Measurements from ENCODE around the gene PRIM2.
"Not testable (repeated sequence)": the region's sequence is repeated elsewhere in the genome, so short reads cannot be mapped to it uniquely, and the experiment has no call there.

Gene PRIM2

GRCh38 chr6:57376083-57376482 is 58.7 kb downstream of the PRIM2 start:
- not testable (repeated sequence) for H3K27ac ChIP-seq; H3K9me3 ChIP-seq; H3K4me1 ChIP-seq (ENCODE audit: control insufficient read depth in 1 of 2, insufficient read depth in 1 of 2, low read depth in 1 of 2, low read length in 1 of 2)

GRCh38 chr6:57389038-57389592 is 71.7 kb downstream of the PRIM2 start:
- not testable (repeated sequence) for H3K27ac ChIP-seq; H3K27me3 ChIP-seq; H3K4me3 ChIP-seq (ENCODE audit: low read depth in 1 of 2, low read length in 1 of 2); H3K9me3 ChIP-seq; H3K4me1 ChIP-seq (ENCODE audit: control insufficient read depth in 1 of 2, insufficient read depth in 1 of 2, low read depth in 1 of 2, low read length in 1 of 2); H3K36me3 ChIP-seq

More at GRCh38 chr6:57376083-57376482, 58.7 kb downstream of the PRIM2 start:
- not testable (repeated sequence) for H3K27me3 ChIP-seq; H3K4me3 ChIP-seq (ENCODE audit: low read depth in 1 of 2, low read length in 1 of 2); H3K36me3 ChIP-seq

DNA sequence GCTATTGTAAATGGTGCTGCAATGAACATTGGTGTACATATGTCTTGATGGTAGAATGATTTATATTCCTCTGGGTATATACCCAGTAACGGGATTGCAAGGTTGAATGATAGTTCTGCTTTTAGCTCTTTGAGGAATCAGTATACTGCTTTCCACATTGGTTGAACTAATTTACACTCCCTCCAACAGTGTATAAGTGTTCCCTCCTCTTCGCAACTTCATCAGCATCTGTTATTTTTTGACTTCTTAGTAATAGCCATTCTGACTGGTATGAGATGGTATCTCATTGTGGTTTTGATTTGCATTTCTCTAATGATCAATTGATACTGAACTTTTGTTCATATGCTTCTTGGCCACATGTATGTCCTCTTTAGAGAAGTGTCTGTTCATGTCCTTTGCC is 73.4 kb downstream of the PRIM2 start:
- H3K27me3 ChIP-seq; H3K9me3 ChIP-seq; H3K36me3 ChIP-seq; H3K4me1 ChIP-seq (ENCODE audit: control insufficient read depth in 1 of 2, insufficient read depth in 1 of 2, low read depth in 1 of 2, low read length in 1 of 2); H3K4me3 ChIP-seq (ENCODE audit: low read depth in 1 of 2, low read length in 1 of 2); H3K27ac ChIP-seq: not testable (repeated sequence)

- not testable (repeated sequence) for H3K4me3 ChIP-seq (ENCODE audit: low read depth in 1 of 2, low read length in 1 of 2); H3K4me1 ChIP-seq (ENCODE audit: control insufficient read depth in 1 of 2, insufficient read depth in 1 of 2, low read depth in 1 of 2, low read length in 1 of 2); H3K9me3 ChIP-seq; H3K27ac ChIP-seq; H3K27me3 ChIP-seq; H3K36me3 ChIP-seq
Measured at GRCh38 chr6:57392047-57392446, 74.6 kb downstream of the PRIM2 start.

DNA sequence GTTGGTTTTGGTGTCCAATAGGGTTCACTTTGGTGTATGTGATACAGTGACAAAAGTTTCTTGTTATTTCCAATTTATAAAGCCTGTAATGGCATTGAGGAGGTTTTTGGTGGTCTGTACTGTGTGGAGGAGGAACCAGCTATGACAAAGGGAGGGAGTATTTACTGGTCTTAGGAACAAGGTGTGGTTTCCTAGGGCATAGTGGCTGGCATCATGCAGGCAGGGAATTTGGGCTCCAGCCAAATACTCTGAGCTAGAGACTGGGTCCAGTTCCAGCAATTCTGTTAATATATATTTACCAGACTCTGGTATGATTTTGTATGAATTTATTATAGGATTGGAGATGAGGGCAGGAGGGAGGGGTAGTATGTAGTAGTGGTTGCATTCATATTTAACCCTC is 101.9 kb downstream of the PRIM2 start:
- not testable (repeated sequence) for H3K9me3 ChIP-seq; H3K27ac ChIP-seq; H3K4me1 ChIP-seq (ENCODE audit: control insufficient read depth in 1 of 2, insufficient read depth in 1 of 2, low read depth in 1 of 2, low read length in 1 of 2); H3K4me3 ChIP-seq (ENCODE audit: low read depth in 1 of 2, low read length in 1 of 2); H3K27me3 ChIP-seq; H3K36me3 ChIP-seq

GRCh38 chr6:57421503-57421902 is 104.1 kb downstream of the PRIM2 start:
- Histone ChIP-seq H3K36me3 (no peaks in the 10 kb centered on the region), H3K27me3 (no peaks in the 10 kb centered on the region), H3K27ac (no peak overlapping the region), H3K4me1 (ENCODE audit: control insufficient read depth in 1 of 2, insufficient read depth in 1 of 2, low read depth in 1 of 2, low read length in 1 of 2) (no peaks in the 10 kb centered on the region), H3K4me3 (ENCODE audit: low read depth in 1 of 2, low read length in 1 of 2) (no peak overlapping the region), H3K9me3 (no peaks in the 10 kb centered on the region)
- no peak for TF ChIP-seq CTCF (IDR thresholded peaks at IDR 0.05)

DNA sequence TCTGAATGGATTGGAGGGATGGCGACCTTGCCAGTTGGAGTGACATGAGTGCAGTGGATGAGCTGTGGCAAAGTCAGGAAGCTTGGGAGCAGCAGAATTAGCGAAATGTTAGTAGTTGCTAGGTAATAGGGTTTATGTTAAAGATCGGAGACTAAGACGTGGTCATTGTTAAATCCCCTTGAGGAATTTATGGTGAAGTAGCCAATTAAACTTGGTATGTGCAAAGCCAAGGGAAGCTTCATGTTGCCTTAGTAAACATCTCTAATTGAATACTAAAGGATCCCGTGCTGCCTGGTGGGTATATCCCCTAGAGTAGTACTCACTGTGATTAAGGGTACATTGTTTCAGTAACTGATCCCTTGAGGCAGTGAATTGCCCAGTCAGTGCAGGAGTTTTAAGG is 106.0 kb downstream of the PRIM2 start:
- Histone ChIP-seq H3K4me3 (ENCODE audit: low read depth in 1 of 2, low read length in 1 of 2) (no peak overlapping the region), H3K4me1 (ENCODE audit: control insufficient read depth in 1 of 2, insufficient read depth in 1 of 2, low read depth in 1 of 2, low read length in 1 of 2) (no peaks in the 10 kb centered on the region), H3K27me3 (no peaks in the 10 kb centered on the region), H3K36me3 (no peaks in the 10 kb centered on the region), H3K27ac (no peak overlapping the region), H3K9me3 (no peaks in the 10 kb centered on the region)
- TF ChIP-seq CTCF (IDR thresholded peaks at IDR 0.05): no peak

DNA sequence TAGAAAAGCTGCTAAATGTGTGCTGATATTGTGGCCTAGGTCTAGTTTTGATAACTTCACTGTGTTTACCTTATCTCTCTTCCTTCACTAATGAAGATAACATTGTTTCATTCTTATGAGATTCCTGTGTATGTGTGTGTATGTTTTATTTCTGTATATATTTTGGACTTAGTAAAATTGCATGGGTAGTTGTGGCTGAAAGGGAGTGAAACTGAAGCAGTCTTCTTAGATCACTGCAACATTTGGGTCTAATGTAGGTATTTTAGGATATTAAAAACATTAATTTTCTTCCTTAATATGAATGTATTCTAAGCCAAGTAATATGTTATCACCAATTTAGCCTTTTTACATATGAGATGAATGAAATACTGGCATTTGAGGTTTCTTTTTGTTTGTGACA is 114.3 kb downstream of the PRIM2 start:
- not testable (repeated sequence) for H3K9me3 ChIP-seq; H3K27ac ChIP-seq; H3K36me3 ChIP-seq; H3K27me3 ChIP-seq; H3K4me3 ChIP-seq (ENCODE audit: low read depth in 1 of 2, low read length in 1 of 2)
- peaks cover 0 to 10% of the 10 kb centered on the region in 2 experiments for H3K4me1 ChIP-seq (ENCODE audit: control insufficient read depth in 1 of 2, insufficient read depth in 1 of 2, low read depth in 1 of 2, low read length in 1 of 2)

DNA sequence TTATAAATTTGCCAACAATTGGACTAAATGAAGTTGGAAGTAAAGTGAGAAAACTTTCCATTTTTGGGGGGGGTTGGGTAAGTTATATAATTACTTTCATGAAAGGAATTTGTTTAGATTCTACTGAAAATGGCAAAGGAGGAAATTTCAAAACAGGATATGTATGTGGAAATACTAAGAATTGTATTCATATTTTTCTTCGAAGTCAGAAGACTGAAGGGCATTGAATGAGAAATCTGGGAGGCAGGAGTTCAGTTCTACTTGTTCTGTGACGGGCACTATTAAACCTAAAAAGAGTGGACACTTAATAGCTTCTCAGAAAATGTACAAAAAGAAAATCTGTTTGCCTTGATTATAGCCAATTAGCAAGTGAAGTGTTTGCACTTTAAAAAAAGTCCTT is 114.7 kb downstream of the PRIM2 start:
- no peak for TF ChIP-seq CTCF (IDR thresholded peaks at IDR 0.05)
- Histone ChIP-seq H3K4me3 (ENCODE audit: low read depth in 1 of 2, low read length in 1 of 2) (no peak overlapping the region), H3K27ac (no peak overlapping the region), H3K4me1 (ENCODE audit: control insufficient read depth in 1 of 2, insufficient read depth in 1 of 2, low read depth in 1 of 2, low read length in 1 of 2) (peaks cover 0 to 10% of the 10 kb centered on the region in 2 experiments), H3K9me3 (no peaks in the 10 kb centered on the region), H3K27me3 (no peaks in the 10 kb centered on the region), H3K36me3 (no peaks in the 10 kb centered on the region)
